Caco-2 (cell line): ENCODE data around the gene RMDN3. TPM values are rescaled to one million over a fixed set of nuclear protein-coding genes. Genes with fewer than 3 reads are reported as not detected.

Experiments used
- BruUV-seq: library from RNA; stranded (reverse); fragments of 400-500 nt; replicated peaks from 2 replicates; lab custom pipeline; 2021; lab: Mats Ljungman, UMichigan
- CTCF ChIA-PET: fragments of 300-600 bp; sonication (Branson Sonifier 250); formaldehyde crosslinking; loops from one replicate; lab custom pipeline; 2022; ENCODE audit warnings: antibody characterized with exemption; lab: Charles Lee
- POLR2A ChIA-PET: fragments of 300-600 bp; sonication (Branson Sonifier 250); formaldehyde crosslinking; loops from one replicate; lab custom pipeline; 2022; ENCODE audit warnings: antibody characterized with exemption; lab: Charles Lee
- DNase-seq, 2 experiments: peaks; one replicate each; pipeline versions ENCODE4 v3.0.0 to v3.0.0-alpha.2; 2020 to 2022
- H3K27me3 ChIP-seq: replicated peaks from 2 replicates; pipeline ENCODE4 v1.6.0; 2011; ENCODE audit warnings: low read length; ENCODE audit not compliant: control insufficient read depth, insufficient read depth
- H3K36me3 ChIP-seq: 2 replicates; pipeline ENCODE4 v1.5.1; 2011; ENCODE audit warnings: low read length; ENCODE audit not compliant: control insufficient read depth, insufficient read depth
- H3K4me1 ChIP-seq: fragments of 250-450 bp; sonication (Bioruptor Pico); 2 replicates; pipeline ENCODE4 v1.5.1; 2020; ENCODE audit warnings: mild to moderate bottlenecking
- H3K4me3 ChIP-seq: 2 replicates; pipeline ENCODE4 v1.5.1; 2011; ENCODE audit warnings: low read depth, mild to moderate bottlenecking, control low read depth, low read length
- H3K9me3 ChIP-seq: fragments of 250-450 bp; sonication (Bioruptor Pico); 2 replicates; pipeline ENCODE4 v1.5.1; 2020; ENCODE audit warnings: mild to moderate bottlenecking, moderate library complexity
- H3K27ac Mint-ChIP-seq: one replicate; pipeline ENCODE4 v1.8.0; 2022; ENCODE audit warnings: mixed read lengths; ENCODE audit not compliant: unreplicated experiment
- H3K27me3 Mint-ChIP-seq: one replicate; pipeline ENCODE4 v1.8.0; 2022; ENCODE audit warnings: mixed read lengths; ENCODE audit not compliant: insufficient read depth, unreplicated experiment
- H3K36me3 Mint-ChIP-seq: one replicate; pipeline ENCODE4 v1.8.0; 2022; ENCODE audit warnings: mild to moderate bottlenecking, mixed read lengths; ENCODE audit not compliant: insufficient read depth, unreplicated experiment
- H3K4me1 Mint-ChIP-seq: one replicate; pipeline ENCODE4 v1.8.0; 2022; ENCODE audit warnings: low read depth, mixed read lengths; ENCODE audit not compliant: unreplicated experiment
- H3K4me3 Mint-ChIP-seq: one replicate; pipeline ENCODE4 v1.8.0; 2022; ENCODE audit warnings: mild to moderate bottlenecking, moderate library complexity, mixed read lengths; ENCODE audit not compliant: unreplicated experiment
- H3K9me3 Mint-ChIP-seq: one replicate; pipeline ENCODE4 v1.8.0; 2022; ENCODE audit warnings: mixed read lengths; ENCODE audit not compliant: unreplicated experiment
- intact Hi-C: fragments of 100-400 bp; cut with micrococcal nuclease; formaldehyde crosslinking; loops from one replicate; pipeline ENCODE4 v1.10.0; 2022; ENCODE audit not compliant: unreplicated experiment
- total RNA-seq: library from RNA; stranded (reverse); gene quantifications from 2 replicates; pipeline ENCODE4 v1.2.3, GENCODE V29; 2022
- TF ChIP-seq, protein P1 (sequence below), 2 experiments: fragments of 200-600 bp in 1 of 2; IDR thresholded peaks; 1 replicate in 1 of 2; 2 replicates in 1 of 2; pipeline versions ENCODE4 v1.5.1 to v1.8.0; 2011 to 2022; ENCODE audit warnings: antibody characterized with exemption in 1 of 2, control low read depth in 1 of 2, inconsistent platforms in 1 of 2, low read depth in 1 of 2, low read length in 1 of 2, mild to moderate bottlenecking in 1 of 2, moderate library complexity in 1 of 2; ENCODE audit not compliant: insufficient read depth in 1 of 2, severe bottlenecking in 1 of 2, unreplicated experiment in 1 of 2

The RMDN3 gene
- total RNA-seq, 1 experiment from 2014 or later = 48.0 TPM

DNA sequence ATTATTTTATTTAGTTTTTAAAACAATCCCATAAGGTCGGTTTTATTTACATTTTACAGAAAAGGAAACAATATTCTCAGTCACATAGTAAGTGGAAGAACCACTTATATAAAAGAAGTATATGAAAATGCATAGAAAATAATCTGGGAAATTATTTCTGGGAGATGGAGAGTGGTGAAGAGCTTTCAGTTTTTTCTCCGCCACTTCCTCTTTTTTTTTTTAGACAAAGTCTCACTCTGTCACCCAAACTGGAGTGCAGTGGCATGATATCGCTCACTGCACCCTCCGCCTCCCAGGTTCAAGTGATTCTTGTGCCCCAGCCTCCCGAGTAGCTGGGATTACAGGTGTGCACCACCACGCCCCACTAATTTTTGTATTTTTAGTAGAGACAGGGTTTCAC, 38.9 kb downstream of the RMDN3 start:
- CTCF ChIA-PET = no interaction called here
- POLR2A ChIA-PET = no interaction called here
- Mint-ChIP-seq H3K9me3 (no peaks in the 10 kb centered on the region), H3K27ac (no peak overlapping the region), H3K4me3 (no peak overlapping the region), H3K36me3 (peaks cover 54% of the 10 kb centered on the region), H3K4me1 (peaks cover 6% of the 10 kb centered on the region), H3K27me3 (no peaks in the 10 kb centered on the region)
- Histone ChIP-seq H3K4me1 (no peaks in the 10 kb centered on the region), H3K36me3 (no peaks in the 10 kb centered on the region), H3K9me3 (no peaks in the 10 kb centered on the region), H3K27me3 (no peaks in the 10 kb centered on the region), H3K4me3 (no peak overlapping the region)
- no peak for DNase-seq
- no TSS peak for BruUV-seq
- TF ChIP-seq, protein P1, sequence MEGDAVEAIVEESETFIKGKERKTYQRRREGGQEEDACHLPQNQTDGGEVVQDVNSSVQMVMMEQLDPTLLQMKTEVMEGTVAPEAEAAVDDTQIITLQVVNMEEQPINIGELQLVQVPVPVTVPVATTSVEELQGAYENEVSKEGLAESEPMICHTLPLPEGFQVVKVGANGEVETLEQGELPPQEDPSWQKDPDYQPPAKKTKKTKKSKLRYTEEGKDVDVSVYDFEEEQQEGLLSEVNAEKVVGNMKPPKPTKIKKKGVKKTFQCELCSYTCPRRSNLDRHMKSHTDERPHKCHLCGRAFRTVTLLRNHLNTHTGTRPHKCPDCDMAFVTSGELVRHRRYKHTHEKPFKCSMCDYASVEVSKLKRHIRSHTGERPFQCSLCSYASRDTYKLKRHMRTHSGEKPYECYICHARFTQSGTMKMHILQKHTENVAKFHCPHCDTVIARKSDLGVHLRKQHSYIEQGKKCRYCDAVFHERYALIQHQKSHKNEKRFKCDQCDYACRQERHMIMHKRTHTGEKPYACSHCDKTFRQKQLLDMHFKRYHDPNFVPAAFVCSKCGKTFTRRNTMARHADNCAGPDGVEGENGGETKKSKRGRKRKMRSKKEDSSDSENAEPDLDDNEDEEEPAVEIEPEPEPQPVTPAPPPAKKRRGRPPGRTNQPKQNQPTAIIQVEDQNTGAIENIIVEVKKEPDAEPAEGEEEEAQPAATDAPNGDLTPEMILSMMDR (IDR thresholded peaks at IDR 0.05; ENCODE audit: insufficient read depth in 1 of 2, low read depth in 1 of 2, low read length in 1 of 2, severe bottlenecking in 1 of 2, unreplicated experiment in 1 of 2) = no peak
- intact Hi-C loops = no loop called here

DNA sequence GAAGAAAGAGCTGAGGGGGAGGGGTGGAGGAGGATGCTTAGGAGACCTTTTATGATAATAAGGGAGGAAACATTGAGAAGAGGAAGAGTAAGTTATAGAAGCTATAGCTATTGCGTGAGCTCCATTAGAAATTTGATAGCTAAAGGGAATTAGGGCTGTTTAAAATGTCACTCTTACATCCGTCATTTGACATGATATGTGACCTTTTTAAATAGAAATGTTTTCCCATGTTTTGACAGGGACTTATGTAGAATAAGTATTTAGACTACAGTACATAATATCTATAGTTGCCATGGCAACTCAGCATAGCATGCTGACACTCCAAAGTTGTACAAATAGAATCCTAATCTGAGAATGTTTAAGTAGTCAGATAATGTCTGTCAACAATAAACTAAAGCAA, 40.9 kb downstream of the RMDN3 start:
- peak in 1 of 2 experiments; percentile 23 for DNase-seq
- Histone ChIP-seq H3K9me3 (no peaks in the 10 kb centered on the region), H3K4me3 (no peak overlapping the region), H3K27me3 (no peaks in the 10 kb centered on the region), H3K36me3 (no peaks in the 10 kb centered on the region), H3K4me1 (no peaks in the 10 kb centered on the region)
- peak overlapping the region; percentile 65 for H3K27ac Mint-ChIP-seq
- ChIA-PET CTCF (interaction anchor here (0.6 kb wide), 1 partner anchor 255 kb away, joined by 4 read pairs; no protein-coding TSS in a partner anchor), POLR2A (no interaction called here)
- TF ChIP-seq, protein P1 (IDR thresholded peaks at IDR 0.05; ENCODE audit: insufficient read depth in 1 of 2, low read depth in 1 of 2, low read length in 1 of 2, severe bottlenecking in 1 of 2, unreplicated experiment in 1 of 2) = no peak
- H3K4me3 Mint-ChIP-seq = no peak overlapping the region
- H3K4me1 Mint-ChIP-seq = peaks cover 6% of the 10 kb centered on the region
- H3K27me3 Mint-ChIP-seq = no peaks in the 10 kb centered on the region
- H3K9me3 Mint-ChIP-seq = no peaks in the 10 kb centered on the region
- H3K36me3 Mint-ChIP-seq = peaks cover 62% of the 10 kb centered on the region
- BruUV-seq = no TSS peak
- intact Hi-C loops = no loop called here

GRCh38 chr15:40706121-40706520, 48.9 kb downstream of the RMDN3 start:
- H3K4me3 ChIP-seq = no peak overlapping the region
- H3K36me3 ChIP-seq = no peaks in the 10 kb centered on the region
- Mint-ChIP-seq H3K27ac (no peak overlapping the region), H3K27me3 (no peaks in the 10 kb centered on the region), H3K4me1 (no peaks in the 10 kb centered on the region), H3K4me3 (no peak overlapping the region), H3K36me3 (peaks cover 89% of the 10 kb centered on the region), H3K9me3 (no peaks in the 10 kb centered on the region)
- intact Hi-C loops = no loop called here
- peak in 1 of 2 experiments; percentile 23 for DNase-seq
- ChIA-PET CTCF (no interaction called here), POLR2A (no interaction called here)
- no peaks in the 10 kb centered on the region for H3K9me3 ChIP-seq
- TF ChIP-seq, protein P1 (IDR thresholded peaks at IDR 0.05; ENCODE audit: insufficient read depth in 1 of 2, low read depth in 1 of 2, low read length in 1 of 2, severe bottlenecking in 1 of 2, unreplicated experiment in 1 of 2) = no peak
- peaks cover 5% of the 10 kb centered on the region; the same call in 1 of the 2 replicates for H3K4me1 ChIP-seq
- BruUV-seq = no TSS peak
- H3K27me3 ChIP-seq = no peaks in the 10 kb centered on the region
